RWPE1 (cell line): Measurements from ENCODE around the gene TAOK2.

Experiments used
- CTCF ChIA-PET: fragments of 350-600 bp; sonication (Branson Sonifier 250); formaldehyde crosslinking; extraction: SDS; loops from one replicate; lab custom pipeline; 2021; lab: Yijun Ruan, JAX
- POLR2A ChIA-PET: fragments of 400-600 bp; formaldehyde crosslinking; extraction: SDS; loops from one replicate; lab custom pipeline; 2020; ENCODE audit warnings: antibody characterized with exemption; ENCODE audit not compliant: low non-redundant PET; lab: Yijun Ruan, JAX
- DNase-seq: peaks from one replicate; pipeline ENCODE4 v3.0.0; 2012; ENCODE audit warnings: low spot score
- H3K27ac ChIP-seq: fragments of 450-650 bp; 2 replicates; pipeline ENCODE4 v1.5.1; 2017
- CTCF ChIP-seq: fragments of 450-650 bp; conservative IDR thresholded peaks from 2 replicates; pipeline ENCODE4 v1.5.1; 2017; ENCODE audit warnings: low read depth, mild to moderate bottlenecking

TAOK2 gene

GRCh38 chr16:29986231-29986630 is 12.6 kb downstream of the TAOK2 start:
- DNase-seq: no peak
- CTCF ChIA-PET: interaction anchor here (0.6 to 1.0 kb wide), 3 partner anchors 19 to 84 kb away, joined by 3 to 5 read pairs (median 4); no protein-coding TSS in a partner anchor
- peak overlapping the region; percentile 50 for H3K27ac ChIP-seq
- no peak for TF ChIP-seq CTCF
- POLR2A ChIA-PET: no interaction called here

DNA sequence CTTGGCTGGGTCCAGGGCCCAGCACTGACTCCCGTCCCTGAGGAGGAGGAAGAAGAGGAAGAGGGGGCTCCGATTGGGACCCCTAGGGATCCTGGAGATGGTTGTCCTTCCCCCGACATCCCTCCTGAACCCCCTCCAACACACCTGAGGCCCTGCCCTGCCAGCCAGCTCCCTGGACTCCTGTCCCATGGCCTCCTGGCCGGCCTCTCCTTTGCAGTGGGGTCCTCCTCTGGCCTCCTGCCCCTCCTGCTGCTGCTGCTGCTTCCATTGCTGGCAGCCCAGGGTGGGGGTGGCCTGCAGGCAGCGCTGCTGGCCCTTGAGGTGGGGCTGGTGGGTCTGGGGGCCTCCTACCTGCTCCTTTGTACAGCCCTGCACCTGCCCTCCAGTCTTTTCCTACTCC is 13.3 kb downstream of the TAOK2 start:
- CTCF ChIA-PET: interaction anchor here (0.6 to 0.8 kb wide), 3 partner anchors 19 to 85 kb away, joined by 3 to 4 read pairs (median 3); no protein-coding TSS in a partner anchor
- POLR2A ChIA-PET: no interaction called here
- no peak for TF ChIP-seq CTCF
- DNase-seq: no peak
- H3K27ac ChIP-seq: peak overlapping the region; percentile 50

GRCh38 chr16:29987371-29988085 is 13.9 kb downstream of the TAOK2 start:
- ChIA-PET POLR2A (no interaction called here), CTCF (interaction anchor here (0.6 to 0.8 kb wide), 2 partner anchors 18 to 61 kb away, joined by 3 read pairs; no protein-coding TSS in a partner anchor)
- no peak for TF ChIP-seq CTCF
- peak overlapping the region; percentile 50 for H3K27ac ChIP-seq
- DNase-seq: no peak

- TF ChIP-seq CTCF: no peak
- CTCF ChIA-PET: no interaction called here
- peak overlapping the region; percentile 50 for H3K27ac ChIP-seq
- no peak for DNase-seq
- POLR2A ChIA-PET: no interaction called here
These were observed 14.8 kb downstream of the TAOK2 start for GRCh38 chr16:29988346-29989075.

GRCh38 chr16:29989111-29989858 is 15.6 kb downstream of the TAOK2 start:
- peak overlapping the region; percentile 50 for H3K27ac ChIP-seq
- ChIA-PET POLR2A (no interaction called here), CTCF (no interaction called here)
- no peak for DNase-seq
- no peak for TF ChIP-seq CTCF

DNA sequence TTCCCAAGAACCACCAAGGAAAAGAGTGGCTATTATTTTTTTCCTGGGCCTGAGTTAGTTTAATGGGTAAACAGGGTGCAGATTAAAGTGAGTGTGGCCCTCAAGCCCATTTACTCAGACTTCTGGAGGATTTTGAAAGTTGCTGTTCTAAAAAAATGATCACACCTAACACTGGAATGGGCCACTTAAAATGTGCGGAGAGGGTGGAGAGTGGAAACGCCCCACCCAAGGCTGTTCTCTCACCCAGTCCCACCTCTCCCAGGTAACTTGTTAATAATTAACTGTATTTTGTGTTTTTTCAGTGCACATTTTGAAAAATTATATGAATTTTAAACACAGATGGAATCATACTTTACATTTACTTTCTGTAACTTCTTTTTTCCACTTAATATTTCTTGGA is 16.4 kb downstream of the TAOK2 start:
- POLR2A ChIA-PET: no interaction called here
- CTCF ChIA-PET: no interaction called here
- no peak for TF ChIP-seq CTCF
- no peak for DNase-seq
- no peak overlapping the region for H3K27ac ChIP-seq
